Measurements from ENCODE around the gene KRT6A.
"Not testable (repeated sequence)": the region's sequence is repeated elsewhere in the genome, so short reads cannot be mapped to it uniquely, and the experiment has no call there.

The KRT6A gene

GRCh38 chr12:52524241-52524897 lies 31.3 kb upstream of the KRT6A start:
- DNase-seq, result no peak

DNA sequence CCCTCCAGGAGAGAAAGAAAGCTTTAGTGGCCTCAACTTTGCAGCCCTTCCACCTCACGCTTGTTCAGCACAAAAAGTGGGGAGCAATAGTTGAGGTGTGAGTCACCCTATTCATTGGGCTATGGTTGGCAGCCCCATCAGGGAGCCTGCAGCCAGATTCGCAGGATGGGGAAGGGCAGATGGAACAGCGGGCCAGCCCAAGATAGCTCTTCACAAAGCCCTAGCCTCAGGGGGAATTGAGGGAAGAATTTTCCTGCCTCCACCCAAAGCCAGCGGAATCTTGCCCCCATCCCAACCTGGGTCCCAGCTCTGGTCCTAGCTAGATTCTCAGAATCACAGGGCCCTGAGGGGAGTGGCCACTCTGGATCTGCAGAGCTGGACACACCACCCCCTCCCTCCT lies 30.8 kb upstream of the KRT6A start:
- no peak for DNase-seq

GRCh38 chr12:52522346-52523011 lies 29.4 kb upstream of the KRT6A start:
- DNase-seq, result no peak

- DNase-seq, result no peak
Measured at GRCh38 chr12:52521568-52522266, 28.7 kb upstream of the KRT6A start.

GRCh38 chr12:52521175-52521567 lies 28.1 kb upstream of the KRT6A start:
- no peak for DNase-seq

GRCh38 chr12:52519826-52520662 lies 27.0 kb upstream of the KRT6A start, which contains the start of gene KRT5:
TSS of gene KRT5 (minus strand) at chr12:52520394. CDS start at chr12:52520296, 98 bp downstream.
- DNase-seq, result no peak

DNA sequence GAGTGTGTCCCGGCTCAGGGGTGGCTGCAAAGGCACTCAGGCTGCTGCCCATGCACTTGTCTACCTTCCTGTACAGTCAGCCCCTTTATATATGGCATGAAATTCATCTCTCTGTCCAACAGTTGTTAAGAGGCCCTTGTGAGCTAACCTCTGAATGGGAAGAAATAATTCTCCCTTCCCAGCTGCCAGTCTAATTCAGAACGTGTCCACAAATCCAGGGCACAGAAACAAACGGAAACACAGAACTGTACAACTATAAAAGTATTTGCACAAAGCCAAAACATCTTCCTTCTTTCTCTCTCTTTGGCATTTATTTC lies 26.3 kb upstream of the KRT6A start:
- no peak for DNase-seq

GRCh38 chr12:52518574-52519386 lies 25.7 kb upstream of the KRT6A start:
- no peak for DNase-seq

GRCh38 chr12:52517888-52518287 lies 24.8 kb upstream of the KRT6A start:
- no peak for DNase-seq

GRCh38 chr12:52517005-52517835 lies 24.2 kb upstream of the KRT6A start:
- no peak for DNase-seq

GRCh38 chr12:52515927-52516831 lies 23.1 kb upstream of the KRT6A start:
- no peak for DNase-seq

GRCh38 chr12:52515319-52515646 lies 22.2 kb upstream of the KRT6A start:
- no peak for DNase-seq

GRCh38 chr12:52514471-52515318 lies 21.6 kb upstream of the KRT6A start:
- no peak for DNase-seq

- DNase-seq, result no peak
Measured at GRCh38 chr12:52513736-52514135, 20.7 kb upstream of the KRT6A start.

- no peak for DNase-seq
Measured at GRCh38 chr12:52508211-52508610, 15.2 kb upstream of the KRT6A start.

GRCh38 chr12:52506858-52507715 lies 14.0 kb upstream of the KRT6A start:
- DNase-seq, result no peak

DNA sequence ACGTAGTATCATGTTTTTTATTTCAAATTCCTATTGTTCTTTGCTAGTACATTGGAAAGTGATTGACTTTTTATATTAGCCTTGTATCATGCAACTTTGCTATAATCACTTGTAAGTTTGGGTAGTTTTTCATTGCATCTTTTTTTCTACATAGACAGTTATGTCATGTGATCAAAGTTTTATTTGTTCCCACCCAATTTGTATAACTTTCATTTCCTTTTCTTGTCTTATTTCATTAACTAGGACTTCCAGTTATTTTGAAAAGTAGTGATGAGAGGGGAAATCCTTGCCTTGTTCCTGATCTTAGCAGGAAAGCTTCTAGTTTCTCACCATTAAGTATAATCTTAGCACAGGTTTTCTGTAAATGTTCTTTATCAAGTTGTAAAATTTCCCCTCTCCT lies 9.8 kb upstream of the KRT6A start:
- no peak for DNase-seq

GRCh38 chr12:52501490-52501889 lies 8.4 kb upstream of the KRT6A start:
- no peak for DNase-seq

- not testable (repeated sequence) for DNase-seq
Measured at GRCh38 chr12:52500574-52500973, 7.5 kb upstream of the KRT6A start.

All from stimulated activated CD4-positive, alpha-beta T cell treated with anti-CD3 and anti-CD28 coated beads, Interleukin-4, amount 100 ng/mL, for 1 hour (primary cell).